GM10266 (cell line): ENCODE data around the gene IGFLR1.

Experiments used
- DNase-seq: peaks from one replicate; pipeline ENCODE4 v3.0.0; 2012; ENCODE audit errors: extremely low spot score
- CTCF ChIP-seq: IDR thresholded peaks from 2 replicates; pipeline ENCODE4 v1.5.1; 2012; ENCODE audit warnings: mild to moderate bottlenecking, low read depth; ENCODE audit not compliant: control insufficient read depth, insufficient read depth; ENCODE audit errors: missing control alignments

Gene IGFLR1

GRCh38 chr19:35716801-35717664 is 25.2 kb downstream of the IGFLR1 start:
- peak; percentile 85 for DNase-seq
- peak; percentile 64 for TF ChIP-seq CTCF

- TF ChIP-seq CTCF = no peak
- no peak for DNase-seq
These were observed 26.1 kb downstream of the IGFLR1 start for GRCh38 chr19:35715981-35716800.

DNA sequence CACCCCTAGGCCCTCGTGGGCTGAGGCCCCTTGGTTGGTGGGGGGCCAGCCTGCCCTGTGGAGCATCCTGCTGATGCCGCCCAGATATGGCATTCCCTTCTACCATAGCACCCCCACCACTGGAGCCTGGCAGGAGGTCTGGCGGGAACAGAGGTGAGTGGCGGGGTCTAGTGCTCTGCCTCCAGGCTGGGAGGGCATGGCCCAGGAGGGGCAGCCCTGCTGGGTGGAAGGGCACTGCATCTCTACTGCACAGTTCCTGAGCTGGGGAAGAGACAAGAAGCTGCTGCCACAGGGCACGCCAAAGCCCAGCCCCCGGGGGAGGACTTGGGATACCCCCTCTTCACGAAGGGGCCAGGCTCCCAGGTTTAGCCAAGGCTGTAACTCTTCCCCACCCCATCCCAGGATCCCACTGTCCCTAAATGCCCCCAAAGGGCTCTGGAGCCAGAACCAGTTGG is 26.9 kb downstream of the IGFLR1 start:
- TF ChIP-seq CTCF = no peak
- no peak for DNase-seq

DNA sequence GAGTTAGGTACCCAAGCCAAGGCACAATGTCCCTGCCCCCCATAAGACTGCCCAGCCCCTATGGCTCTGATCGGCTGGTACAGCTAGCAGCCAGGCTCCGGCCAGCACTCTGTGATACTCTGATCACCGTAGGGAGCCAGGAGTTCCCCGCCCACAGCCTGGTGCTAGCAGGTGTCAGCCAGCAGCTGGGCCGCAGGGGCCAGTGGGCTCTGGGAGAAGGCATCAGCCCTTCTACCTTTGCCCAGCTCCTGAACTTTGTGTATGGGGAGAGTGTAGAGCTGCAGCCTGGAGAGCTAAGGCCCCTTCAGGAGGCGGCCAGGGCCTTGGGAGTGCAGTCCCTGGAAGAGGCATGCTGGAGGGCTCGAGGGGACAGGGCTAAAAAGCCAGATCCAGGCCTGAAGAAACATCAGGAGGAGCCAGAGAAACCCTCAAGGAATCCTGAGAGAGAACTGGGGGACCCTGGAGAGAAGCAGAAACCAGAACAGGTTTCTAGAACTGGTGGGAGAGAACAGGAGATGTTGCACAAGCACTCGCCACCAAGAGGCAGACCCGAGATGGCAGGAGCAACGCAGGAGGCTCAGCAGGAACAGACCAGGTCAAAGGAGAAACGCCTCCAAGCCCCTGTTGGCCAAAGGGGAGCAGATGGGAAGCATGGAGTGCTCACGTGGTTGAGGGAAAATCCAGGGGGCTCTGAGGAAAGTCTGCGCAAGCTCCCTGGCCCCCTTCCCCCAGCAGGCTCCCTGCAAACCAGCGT is 27.5 kb downstream of the IGFLR1 start:
- DNase-seq = no peak
- TF ChIP-seq CTCF = peak; percentile 43

- TF ChIP-seq CTCF = no peak
- DNase-seq = no peak
These were observed 28.3 kb downstream of the IGFLR1 start for GRCh38 chr19:35713904-35714495.

DNA sequence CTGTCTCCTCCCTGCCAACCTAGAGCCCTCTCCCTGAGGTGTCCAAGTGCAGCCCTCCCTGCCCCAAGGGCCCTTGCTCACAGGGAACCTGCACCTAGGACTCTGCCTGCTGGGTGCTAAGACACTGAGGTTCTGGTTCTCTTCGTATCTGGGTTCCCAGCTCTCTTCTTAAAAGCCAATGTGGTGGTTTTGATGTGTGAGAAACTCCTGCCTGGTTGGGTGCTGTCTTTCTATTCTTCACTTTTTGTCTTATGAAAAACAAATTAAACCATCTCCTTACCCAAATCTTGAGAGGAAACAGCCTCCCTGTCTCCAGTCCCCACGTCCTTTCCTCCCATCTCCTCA is 28.8 kb downstream of the IGFLR1 start:
- TF ChIP-seq CTCF = no peak
- DNase-seq = no peak
